ENCODE results near the gene ANKS1B.

Gene ANKS1B

GRCh38 chr12:98738002-98738401, 1246.7 kb downstream of the ANKS1B start:
- DNase-seq: no peak

- no peak for DNase-seq
These were observed 1247.4 kb downstream of the ANKS1B start for GRCh38 chr12:98737322-98737712.

GRCh38 chr12:98736352-98737321, 1248.1 kb downstream of the ANKS1B start:
- peak; percentile 47 for DNase-seq

- no peak for DNase-seq
These were observed 1248.9 kb downstream of the ANKS1B start for GRCh38 chr12:98735821-98736220.

- DNase-seq: no peak
These were observed 1250.9 kb downstream of the ANKS1B start for GRCh38 chr12:98733667-98734350.

GRCh38 chr12:98730412-98730811, 1254.3 kb downstream of the ANKS1B start:
- no peak for DNase-seq

- no peak for DNase-seq
These were observed 1257.5 kb downstream of the ANKS1B start for GRCh38 chr12:98727196-98727595.

GRCh38 chr12:98725476-98726247, 1259.1 kb downstream of the ANKS1B start:
- peak; percentile 60 for DNase-seq

- no peak for DNase-seq
These were observed 1260.2 kb downstream of the ANKS1B start for GRCh38 chr12:98724384-98725155.

- no peak for DNase-seq
These were observed 1263.5 kb downstream of the ANKS1B start for GRCh38 chr12:98721204-98721702.

- DNase-seq: no peak
These were observed 1264.9 kb downstream of the ANKS1B start for GRCh38 chr12:98719515-98720504.

- DNase-seq: no peak
These were observed 1270.3 kb downstream of the ANKS1B start for GRCh38 chr12:98714426-98714825.

- DNase-seq: no peak
These were observed 1275.7 kb downstream of the ANKS1B start for GRCh38 chr12:98709022-98709421.

GRCh38 chr12:98701166-98701565, 1283.6 kb downstream of the ANKS1B start:
- DNase-seq: no peak

- DNase-seq: no peak
These were observed 1285.2 kb downstream of the ANKS1B start for GRCh38 chr12:98699586-98699985.

GRCh38 chr12:98698603-98699463, 1285.9 kb downstream of the ANKS1B start:
- DNase-seq: peak; percentile 58

GRCh38 chr12:98697209-98697608, 1287.5 kb downstream of the ANKS1B start:
- no peak for DNase-seq

GRCh38 chr12:98696036-98696646, 1288.6 kb downstream of the ANKS1B start:
- DNase-seq: no peak

GRCh38 chr12:98691351-98691750, 1293.4 kb downstream of the ANKS1B start:
- DNase-seq: no peak
